HepG2 (cell line): ENCODE measurements around the gene KLHL12. TPM values are rescaled to one million over a fixed set of nuclear protein-coding genes. Genes with fewer than 3 reads are reported as not detected.

ENCODE experiments used
- ATAD3A ChIP-seq: sonication (generic); formaldehyde crosslinking; IDR thresholded peaks from 2 replicates; pipeline ENCODE4 v1.4.0; 2020; ENCODE audit warnings: missing genetic modification reagents
- CREB1 ChIP-seq, 2 experiments: fragments of 450-650 bp in 1 of 2; IDR thresholded peaks; 2 replicates each; pipeline ENCODE4 v1.6.1; 2016 to 2017; ENCODE audit warnings: control low read depth in 1 of 2, mild to moderate bottlenecking in 1 of 2, missing compliant biosample characterization in 1 of 2, missing genetic modification characterization in 1 of 2
- MYNN ChIP-seq: sonication (generic); formaldehyde crosslinking; IDR thresholded peaks from 2 replicates; pipeline ENCODE4 v1.4.0; 2020; ENCODE audit warnings: mild to moderate bottlenecking, low read depth, missing genetic modification reagents
- NCOA1 ChIP-seq: sonication (generic); formaldehyde crosslinking; IDR thresholded peaks from 2 replicates; pipeline ENCODE4 v1.9.0; 2021; ENCODE audit warnings: missing genetic modification reagents
- PAWR ChIP-seq: sonication (generic); formaldehyde crosslinking; IDR thresholded peaks from 2 replicates; pipeline ENCODE4 v1.4.0; 2020; ENCODE audit warnings: missing genetic modification reagents, mild to moderate bottlenecking, borderline replicate concordance
- SCMH1 ChIP-seq: sonication (generic); formaldehyde crosslinking; IDR thresholded peaks from 2 replicates; pipeline ENCODE4 v1.9.0; 2021; ENCODE audit warnings: missing genetic modification reagents, mild to moderate bottlenecking, borderline replicate concordance
- SETDB1 ChIP-seq: sonication (generic); formaldehyde crosslinking; IDR thresholded peaks from 2 replicates; pipeline ENCODE4 v1.5.1; 2020; ENCODE audit warnings: missing genetic modification reagents, mild to moderate bottlenecking, borderline replicate concordance
- SRY ChIP-seq: sonication (generic); formaldehyde crosslinking; IDR thresholded peaks from 2 replicates; pipeline ENCODE4 v1.8.0; 2022; ENCODE audit warnings: mild to moderate bottlenecking, missing genetic modification reagents
- U2AF2 ChIP-seq: fragments of 200-400 bp; formaldehyde crosslinking; IDR thresholded peaks from 2 replicates; pipeline ENCODE4 v1.6.1; 2017; ENCODE audit warnings: low read depth, mild to moderate bottlenecking, low read length
- ZFP41 ChIP-seq: sonication (generic); formaldehyde crosslinking; IDR thresholded peaks from 2 replicates; pipeline ENCODE4 v1.4.0; 2020; ENCODE audit warnings: mild to moderate bottlenecking, missing genetic modification reagents, borderline replicate concordance
- ZNF350 ChIP-seq: sonication (generic); formaldehyde crosslinking; IDR thresholded peaks from 2 replicates; pipeline ENCODE4 v1.4.0; 2020; ENCODE audit warnings: mild to moderate bottlenecking, low read depth, missing genetic modification reagents, borderline replicate concordance
- ZNF598 ChIP-seq: sonication (generic); formaldehyde crosslinking; IDR thresholded peaks from 2 replicates; pipeline ENCODE4 v1.5.1; 2020; ENCODE audit warnings: mild to moderate bottlenecking, missing genetic modification reagents, borderline replicate concordance
- ZNF605 ChIP-seq: sonication (generic); formaldehyde crosslinking; IDR thresholded peaks from 2 replicates; pipeline ENCODE4 v1.8.0; 2022; ENCODE audit warnings: mild to moderate bottlenecking, missing genetic modification reagents
- ZNF761 ChIP-seq: sonication (generic); formaldehyde crosslinking; conservative IDR thresholded peaks from 2 replicates; pipeline ENCODE4 v1.4.0; 2020; ENCODE audit warnings: mild to moderate bottlenecking, missing genetic modification reagents
- polyA plus RNA-seq, 8 experiments: library from polyadenylated mRNA; depleted of rRNA in 3 of 8; stranded (reverse) in 7 of 8; unstranded in 1 of 8; fragments of >200 nt; fragmentation: Illumina TruSeq in 4 of 8; extraction: Trizol in 4 of 8; gene quantifications; 2 replicates each; pipeline versions ENCODE4 v1.2.1 to v1.2.3, GENCODE V29; 2011 to 2016; ENCODE audit warnings: low read depth in 4 of 8, missing spikeins in 1 of 8, mixed read lengths in 1 of 8; ENCODE audit not compliant: insufficient read depth in 1 of 8
- total RNA-seq, 5 experiments: library from RNA; depleted of rRNA; stranded (reverse); fragments of >200 nt; fragmentation: Illumina TruSeq; extraction: Trizol; gene quantifications; 2 replicates each; pipeline ENCODE4 v1.2.3, GENCODE V29; 2016; ENCODE audit warnings: low read depth in 1 of 5
- TF ChIP-seq, protein P1 (sequence below): sonication (generic); formaldehyde crosslinking; IDR thresholded peaks from 2 replicates; pipeline ENCODE4 v1.4.0; 2020; ENCODE audit warnings: missing genetic modification reagents
- TF ChIP-seq, protein P2 (sequence below): sonication (generic); formaldehyde crosslinking; IDR thresholded peaks from 2 replicates; pipeline ENCODE4 v1.9.0; 2021; ENCODE audit warnings: mild to moderate bottlenecking, missing genetic modification reagents
- TF ChIP-seq, protein P3 (sequence below): sonication (generic); formaldehyde crosslinking; IDR thresholded peaks from 2 replicates; pipeline ENCODE4 v1.8.0; 2022; ENCODE audit warnings: low read depth, missing genetic modification reagents
- TF ChIP-seq, protein P4 (sequence below): sonication (generic); formaldehyde crosslinking; IDR thresholded peaks from 2 replicates; pipeline ENCODE4 v1.8.1; 2023; ENCODE audit warnings: mild to moderate bottlenecking, moderate library complexity, missing genetic modification reagents

KLHL12 gene
- total and polyA plus RNA-seq, 2 of the 13 experiments (the other 11 are each of a cell fraction or from before 2014, with no cell fraction given): 19.2 to 25.2 TPM

DNA sequence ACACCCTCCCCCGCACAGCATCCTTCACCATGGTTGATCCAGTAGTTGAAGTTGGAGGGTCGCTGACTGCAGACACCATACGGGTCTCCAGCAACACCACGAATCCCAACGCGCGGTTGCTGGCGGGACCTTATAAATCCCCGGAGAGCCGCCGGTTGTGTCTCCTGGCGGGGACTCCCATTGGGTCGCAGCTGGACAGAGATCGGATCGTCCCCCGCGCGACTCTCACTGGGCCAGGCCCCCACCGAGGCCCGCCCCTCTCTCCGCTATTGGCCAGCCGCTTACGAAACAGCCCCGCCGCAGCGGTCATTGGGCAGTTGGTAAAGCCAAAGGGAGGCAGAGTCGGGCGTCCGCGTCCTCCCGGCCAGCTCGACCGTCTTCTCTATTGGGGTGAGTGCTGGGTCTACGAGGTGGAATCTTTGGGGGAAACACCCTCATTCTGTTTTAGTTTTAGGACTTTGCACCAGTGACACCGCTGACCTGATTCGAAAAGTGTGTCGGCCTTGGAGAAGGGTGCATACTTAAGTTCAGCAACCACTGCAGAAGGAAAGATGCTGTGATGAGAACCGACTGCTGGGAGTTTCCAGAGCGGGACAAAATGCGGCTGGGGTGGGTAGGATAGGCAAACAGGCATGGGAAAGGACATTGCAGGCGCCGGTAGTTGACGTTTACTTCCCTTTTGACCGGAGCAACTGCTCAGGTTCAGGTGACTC lies 65.5 kb downstream of the KLHL12 start (continued):
- TF ChIP-seq ZFP41 (no peak), PAWR (CRISPR knock-in tag) (no peak), NCOA1 (CRISPR knock-in tag) (no peak), MYNN (CRISPR knock-in tag) (no peak), ZNF350 (peak; percentile 19; the same call in 1 of the 2 replicates), SCMH1 (CRISPR knock-in tag) (no peak), SETDB1 (CRISPR knock-in tag) (no peak), ZNF761 (CRISPR knock-in tag) (no peak), CREB1 (IDR thresholded peaks at IDR 0.05) (peak; percentile 55), CREB1 (CRISPR knock-in tag; IDR thresholded peaks at IDR 0.05) (peak; percentile 43; the same call in 1 of the 2 replicates), ATAD3A (CRISPR knock-in tag) (no peak), U2AF2 (no peak), SRY (CRISPR knock-in tag) (no peak), ZNF598 (0 out of 2 replicates have a peak, but pooled peaks have one; percentile 5), ZNF605 (CRISPR knock-in tag) (no peak)
- TF ChIP-seq, protein P1, sequence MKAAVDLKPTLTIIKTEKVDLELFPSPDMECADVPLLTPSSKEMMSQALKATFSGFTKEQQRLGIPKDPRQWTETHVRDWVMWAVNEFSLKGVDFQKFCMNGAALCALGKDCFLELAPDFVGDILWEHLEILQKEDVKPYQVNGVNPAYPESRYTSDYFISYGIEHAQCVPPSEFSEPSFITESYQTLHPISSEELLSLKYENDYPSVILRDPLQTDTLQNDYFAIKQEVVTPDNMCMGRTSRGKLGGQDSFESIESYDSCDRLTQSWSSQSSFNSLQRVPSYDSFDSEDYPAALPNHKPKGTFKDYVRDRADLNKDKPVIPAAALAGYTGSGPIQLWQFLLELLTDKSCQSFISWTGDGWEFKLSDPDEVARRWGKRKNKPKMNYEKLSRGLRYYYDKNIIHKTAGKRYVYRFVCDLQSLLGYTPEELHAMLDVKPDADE (CRISPR knock-in tag): no peak
- TF ChIP-seq, protein P2, sequence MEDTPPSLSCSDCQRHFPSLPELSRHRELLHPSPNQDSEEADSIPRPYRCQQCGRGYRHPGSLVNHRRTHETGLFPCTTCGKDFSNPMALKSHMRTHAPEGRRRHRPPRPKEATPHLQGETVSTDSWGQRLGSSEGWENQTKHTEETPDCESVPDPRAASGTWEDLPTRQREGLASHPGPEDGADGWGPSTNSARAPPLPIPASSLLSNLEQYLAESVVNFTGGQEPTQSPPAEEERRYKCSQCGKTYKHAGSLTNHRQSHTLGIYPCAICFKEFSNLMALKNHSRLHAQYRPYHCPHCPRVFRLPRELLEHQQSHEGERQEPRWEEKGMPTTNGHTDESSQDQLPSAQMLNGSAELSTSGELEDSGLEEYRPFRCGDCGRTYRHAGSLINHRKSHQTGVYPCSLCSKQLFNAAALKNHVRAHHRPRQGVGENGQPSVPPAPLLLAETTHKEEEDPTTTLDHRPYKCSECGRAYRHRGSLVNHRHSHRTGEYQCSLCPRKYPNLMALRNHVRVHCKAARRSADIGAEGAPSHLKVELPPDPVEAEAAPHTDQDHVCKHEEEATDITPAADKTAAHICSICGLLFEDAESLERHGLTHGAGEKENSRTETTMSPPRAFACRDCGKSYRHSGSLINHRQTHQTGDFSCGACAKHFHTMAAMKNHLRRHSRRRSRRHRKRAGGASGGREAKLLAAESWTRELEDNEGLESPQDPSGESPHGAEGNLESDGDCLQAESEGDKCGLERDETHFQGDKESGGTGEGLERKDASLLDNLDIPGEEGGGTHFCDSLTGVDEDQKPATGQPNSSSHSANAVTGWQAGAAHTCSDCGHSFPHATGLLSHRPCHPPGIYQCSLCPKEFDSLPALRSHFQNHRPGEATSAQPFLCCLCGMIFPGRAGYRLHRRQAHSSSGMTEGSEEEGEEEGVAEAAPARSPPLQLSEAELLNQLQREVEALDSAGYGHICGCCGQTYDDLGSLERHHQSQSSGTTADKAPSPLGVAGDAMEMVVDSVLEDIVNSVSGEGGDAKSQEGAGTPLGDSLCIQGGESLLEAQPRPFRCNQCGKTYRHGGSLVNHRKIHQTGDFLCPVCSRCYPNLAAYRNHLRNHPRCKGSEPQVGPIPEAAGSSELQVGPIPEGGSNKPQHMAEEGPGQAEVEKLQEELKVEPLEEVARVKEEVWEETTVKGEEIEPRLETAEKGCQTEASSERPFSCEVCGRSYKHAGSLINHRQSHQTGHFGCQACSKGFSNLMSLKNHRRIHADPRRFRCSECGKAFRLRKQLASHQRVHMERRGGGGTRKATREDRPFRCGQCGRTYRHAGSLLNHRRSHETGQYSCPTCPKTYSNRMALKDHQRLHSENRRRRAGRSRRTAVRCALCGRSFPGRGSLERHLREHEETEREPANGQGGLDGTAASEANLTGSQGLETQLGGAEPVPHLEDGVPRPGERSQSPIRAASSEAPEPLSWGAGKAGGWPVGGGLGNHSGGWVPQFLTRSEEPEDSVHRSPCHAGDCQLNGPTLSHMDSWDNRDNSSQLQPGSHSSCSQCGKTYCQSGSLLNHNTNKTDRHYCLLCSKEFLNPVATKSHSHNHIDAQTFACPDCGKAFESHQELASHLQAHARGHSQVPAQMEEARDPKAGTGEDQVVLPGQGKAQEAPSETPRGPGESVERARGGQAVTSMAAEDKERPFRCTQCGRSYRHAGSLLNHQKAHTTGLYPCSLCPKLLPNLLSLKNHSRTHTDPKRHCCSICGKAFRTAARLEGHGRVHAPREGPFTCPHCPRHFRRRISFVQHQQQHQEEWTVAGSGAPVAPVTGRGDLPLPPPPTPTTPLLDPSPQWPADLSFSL (CRISPR knock-in tag): no peak
- TF ChIP-seq, protein P3, sequence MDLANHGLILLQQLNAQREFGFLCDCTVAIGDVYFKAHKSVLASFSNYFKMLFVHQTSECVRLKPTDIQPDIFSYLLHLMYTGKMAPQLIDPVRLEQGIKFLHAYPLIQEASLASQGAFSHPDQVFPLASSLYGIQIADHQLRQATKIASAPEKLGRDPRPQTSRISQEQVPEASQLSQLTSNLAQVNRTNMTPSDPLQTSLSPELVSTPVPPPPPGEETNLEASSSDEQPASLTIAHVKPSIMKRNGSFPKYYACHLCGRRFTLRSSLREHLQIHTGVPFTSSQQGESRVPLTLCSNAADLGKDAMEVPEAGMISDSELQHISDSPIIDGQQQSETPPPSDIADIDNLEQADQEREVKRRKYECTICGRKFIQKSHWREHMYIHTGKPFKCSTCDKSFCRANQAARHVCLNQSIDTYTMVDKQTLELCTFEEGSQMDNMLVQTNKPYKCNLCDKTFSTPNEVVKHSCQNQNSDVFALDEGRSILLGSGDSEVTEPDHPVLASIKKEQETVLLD: peak; percentile 31; the same call in 1 of the 2 replicates
- TF ChIP-seq, protein P4, sequence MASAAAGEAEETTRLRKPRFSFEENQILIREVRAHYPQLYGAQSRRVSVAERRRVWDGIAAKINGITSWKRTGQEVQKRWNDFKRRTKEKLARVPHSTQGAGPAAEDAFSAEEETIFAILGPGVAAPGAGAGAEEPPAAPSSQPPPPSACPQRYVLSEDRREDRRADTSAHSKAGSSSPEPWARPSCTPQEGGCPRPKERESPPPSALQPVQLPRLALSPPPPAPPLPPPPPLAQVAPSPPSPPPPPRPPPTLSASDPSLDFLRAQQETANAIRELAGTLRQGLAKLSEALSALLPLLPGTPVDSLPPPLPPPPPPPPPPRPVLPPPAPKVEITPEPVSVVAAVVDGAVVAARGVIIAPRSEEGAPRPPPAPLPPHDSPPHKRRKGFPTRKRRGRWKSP: no peak
